Measurements from ENCODE around the gene CCDC40.

GRCh38 chr17:80053102-80053501 is 16.7 kb downstream of the CCDC40 start:
- TF ChIP-seq, protein P1, sequence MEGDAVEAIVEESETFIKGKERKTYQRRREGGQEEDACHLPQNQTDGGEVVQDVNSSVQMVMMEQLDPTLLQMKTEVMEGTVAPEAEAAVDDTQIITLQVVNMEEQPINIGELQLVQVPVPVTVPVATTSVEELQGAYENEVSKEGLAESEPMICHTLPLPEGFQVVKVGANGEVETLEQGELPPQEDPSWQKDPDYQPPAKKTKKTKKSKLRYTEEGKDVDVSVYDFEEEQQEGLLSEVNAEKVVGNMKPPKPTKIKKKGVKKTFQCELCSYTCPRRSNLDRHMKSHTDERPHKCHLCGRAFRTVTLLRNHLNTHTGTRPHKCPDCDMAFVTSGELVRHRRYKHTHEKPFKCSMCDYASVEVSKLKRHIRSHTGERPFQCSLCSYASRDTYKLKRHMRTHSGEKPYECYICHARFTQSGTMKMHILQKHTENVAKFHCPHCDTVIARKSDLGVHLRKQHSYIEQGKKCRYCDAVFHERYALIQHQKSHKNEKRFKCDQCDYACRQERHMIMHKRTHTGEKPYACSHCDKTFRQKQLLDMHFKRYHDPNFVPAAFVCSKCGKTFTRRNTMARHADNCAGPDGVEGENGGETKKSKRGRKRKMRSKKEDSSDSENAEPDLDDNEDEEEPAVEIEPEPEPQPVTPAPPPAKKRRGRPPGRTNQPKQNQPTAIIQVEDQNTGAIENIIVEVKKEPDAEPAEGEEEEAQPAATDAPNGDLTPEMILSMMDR (IDR thresholded peaks at IDR 0.05) = no peak
- TF ChIP-seq EP300 (IDR thresholded peaks at IDR 0.05) (no peak), POLR2A (IDR thresholded peaks at IDR 0.05) (no peak)
